Regular cardiac myocyte (primary cell): ENCODE data around the gene WDR6. TPM values are rescaled to one million over a fixed set of nuclear protein-coding genes. Genes with fewer than 3 reads are reported as not detected.

ENCODE experiments used
- total RNA-seq: library from RNA; depleted of rRNA; stranded (reverse); fragments of >200 nt; gene quantifications from 2 replicates; pipeline ENCODE4 v1.2.3, GENCODE V29; 2014

The WDR6 gene
- 36.4 and 62.3 TPM in 2 replicates for total RNA-seq

GRCh38 chr3:49007068-49007770 is at the start of gene WDR6:
WDR6 (plus strand) TSS chr3:49007391; CDS start chr3:49007432, 41 bp downstream.

GRCh38 chr3:48989796-48990635 is 17.2 kb upstream of the WDR6 start, which contains the start of gene P4HTM:
P4HTM (plus strand) TSS chr3:48990241; CDS start chr3:48990257, 16 bp downstream.

GRCh38 chr3:49017971-49018706 is 10.9 kb downstream of the WDR6 start, which contains the start of gene DALRD3:
DALRD3 (minus strand) TSS chr3:49018580; CDS start chr3:49018564, 16 bp downstream.

GRCh38 chr3:49021813-49022687 is 14.9 kb downstream of the WDR6 start, which contains the start of gene NDUFAF3:
NDUFAF3 (plus strand) TSS chr3:49022121; CDS start chr3:49022145, 24 bp downstream.

GRCh38 chr3:49028673-49029562 is 21.7 kb downstream of the WDR6 start, which contains the start of gene IMPDH2:
IMPDH2 (minus strand) TSS chr3:49029398; CDS start chr3:49029350, 48 bp downstream.

Other genes with a start within 250 kb of the WDR6 start
- 22.3 and 53.7 TPM in 2 replicates for gene PRKAR2A, start 159.5 kb upstream of the WDR6 start, total RNA-seq
- 34.3 and 35.2 TPM in 2 replicates for gene SLC25A20, start 108.5 kb upstream of the WDR6 start, total RNA-seq
- 73.9 and 76.5 TPM in 2 replicates for gene ARIH2, start 88.5 kb upstream of the WDR6 start, total RNA-seq
- 22.4 and 45.7 TPM in 2 replicates for gene P4HTM, start 17.1 kb upstream of the WDR6 start, total RNA-seq
- gene DALRD3, start 11.2 kb downstream of the WDR6 start, total RNA-seq = 39.2 and 42.0 TPM in 2 replicates
- 60.6 and 75.3 TPM in 2 replicates for gene NDUFAF3, start 14.7 kb downstream of the WDR6 start, total RNA-seq
- 237 and 343 TPM in 2 replicates for gene IMPDH2, start 22.0 kb downstream of the WDR6 start, total RNA-seq
- 69.4 and 191 TPM in 2 replicates for gene QRICH1, start 86.7 kb downstream of the WDR6 start, total RNA-seq
- 264 and 270 TPM in 2 replicates for gene QARS1, start 97.4 kb downstream of the WDR6 start, total RNA-seq
- gene USP19, start 113.4 kb downstream of the WDR6 start, total RNA-seq = 42.8 and 47.7 TPM in 2 replicates
- gene LAMB2, start 125.7 kb downstream of the WDR6 start, total RNA-seq = 360 and 613 TPM in 2 replicates
- gene CCDC71, start 158.9 kb downstream of the WDR6 start, total RNA-seq = 14.9 and 23.0 TPM in 2 replicates
- 22.6 and 24.2 TPM in 2 replicates for gene KLHDC8B, start 164.2 kb downstream of the WDR6 start, total RNA-seq